CD4-positive, alpha-beta T cell (primary cell): Measurements from ENCODE around the gene ZIC1. TPM values are rescaled to one million over a fixed set of nuclear protein-coding genes. Genes with fewer than 3 reads are reported as not detected.

ENCODE experiments used
- ATAC-seq: fragments of 200-7000 bp; cut with Tn5 transposase; one replicate; pipeline ENCODE4 v1.10.0; 2022; ENCODE audit warnings: mild to moderate bottlenecking; ENCODE audit not compliant: poor library complexity
- CTCF ChIA-PET: fragments of 350-600 bp; sonication (Branson Sonifier 250); formaldehyde crosslinking; loops from one replicate; lab custom pipeline; 2021; ENCODE audit warnings: antibody characterized with exemption, inconsistent platforms; lab: Charles Lee
- POLR2A ChIA-PET: fragments of 350-600 bp; sonication (Branson Sonifier 250); formaldehyde crosslinking; loops from one replicate; lab custom pipeline; 2021; ENCODE audit warnings: antibody characterized with exemption, inconsistent platforms; lab: Charles Lee
- DNase-seq, 14 experiments: peaks; one replicate each; pipeline ENCODE4 v3.0.0-alpha.2; 2013 to 2020; ENCODE audit warnings: mixed read lengths in 2 of 14
- H3K27ac ChIP-seq, 2 donors: one replicate each; pipeline versions ENCODE4 v1.5.1 to v1.7.0; 2013; ENCODE audit warnings: low read length in 2 of 2, low read depth in 1 of 2, mild to moderate bottlenecking in 1 of 2
- H3K27me3 ChIP-seq, 2 experiments: 1 replicate in 1 of 2; 2 replicates in 1 of 2; pipeline versions ENCODE4 v1.6.1 to v1.7.0; 2013; ENCODE audit warnings: low read length in 2 of 2, control low read depth in 1 of 2, mild to moderate bottlenecking in 1 of 2, moderate library complexity in 1 of 2; ENCODE audit not compliant: insufficient read depth in 2 of 2, control insufficient read depth in 1 of 2
- H3K36me3 ChIP-seq: one replicate; pipeline ENCODE4 v1.6.1; 2013; ENCODE audit warnings: low read length, control low read depth; ENCODE audit not compliant: insufficient read depth
- H3K4me1 ChIP-seq: one replicate; pipeline ENCODE4 v1.6.1; 2013; ENCODE audit warnings: low read length, control low read depth; ENCODE audit not compliant: insufficient read depth
- H3K4me3 ChIP-seq: one replicate; pipeline ENCODE4 v1.5.1; 2013; ENCODE audit warnings: mild to moderate bottlenecking, low read length, moderate library complexity
- H3K9me3 ChIP-seq, 2 experiments: 1 replicate in 1 of 2; 2 replicates in 1 of 2; pipeline versions ENCODE4 v1.6.1 to v1.7.0; 2013; ENCODE audit warnings: low read length in 2 of 2, mild to moderate bottlenecking in 2 of 2, control low read depth in 1 of 2, moderate library complexity in 1 of 2; ENCODE audit not compliant: control insufficient read depth in 1 of 2, insufficient read depth in 1 of 2
- H3K27ac Mint-ChIP-seq: one replicate; pipeline ENCODE4 v1.8.0; 2020; ENCODE audit warnings: mixed read lengths
- H3K27me3 Mint-ChIP-seq: one replicate; pipeline ENCODE4 v1.8.0; 2021; ENCODE audit warnings: mixed read lengths
- H3K36me3 Mint-ChIP-seq: one replicate; pipeline ENCODE4 v1.8.0; 2021; ENCODE audit warnings: low read depth, mixed read lengths
- H3K4me1 Mint-ChIP-seq: one replicate; pipeline ENCODE4 v1.8.0; 2021; ENCODE audit warnings: low read depth, mixed read lengths
- H3K4me3 Mint-ChIP-seq: one replicate; pipeline ENCODE4 v1.8.0; 2020; ENCODE audit warnings: mild to moderate bottlenecking, mixed read lengths
- H3K9me3 Mint-ChIP-seq: one replicate; pipeline ENCODE4 v1.8.0; 2020; ENCODE audit warnings: mixed read lengths
- CTCF ChIP-seq: fragments of 200-600 bp; IDR thresholded peaks from one replicate; pipeline ENCODE4 v1.8.0; 2022; ENCODE audit warnings: antibody characterized with exemption, mild to moderate bottlenecking
- intact Hi-C, 2 experiments: fragments of 100-400 bp; cut with DNase I in 1 of 2; cut with micrococcal nuclease in 1 of 2; formaldehyde crosslinking; loops; one replicate each; pipeline versions ENCODE4 v1.15.1 to v1.9.0; 2023 to 2025; cut with DNase I, micrococcal nuclease
- total RNA-seq, 174 experiments: library from RNA in 2 of 174; stranded (reverse) in 2 of 174; gene quantifications; one replicate each; pipeline ENCODE4 v1.2.3 and lab custom pipeline; 2021 to 2026

Gene ZIC1
- total RNA-seq, 2 experiments from 2014 or later: not detected

- H3K27ac Mint-ChIP-seq: no peak overlapping the region
- H3K36me3 Mint-ChIP-seq: no peaks in the 10 kb centered on the region
- CTCF ChIA-PET: no interaction called here
- H3K27ac ChIP-seq: no peak overlapping the region
- no peak for DNase-seq
- peaks cover 69% of the 10 kb centered on the region for H3K27me3 Mint-ChIP-seq
- H3K9me3 ChIP-seq: peaks cover 39 to 50% of the 10 kb centered on the region in 2 experiments
- POLR2A ChIA-PET: no interaction called here
- no peak overlapping the region for H3K4me3 ChIP-seq
- no peak for TF ChIP-seq CTCF
- H3K36me3 ChIP-seq: no peaks in the 10 kb centered on the region
- H3K9me3 Mint-ChIP-seq: no peaks in the 10 kb centered on the region
- H3K27me3 ChIP-seq: peaks cover 66 to 81% of the 10 kb centered on the region in 2 experiments
- H3K4me1 ChIP-seq: no peaks in the 10 kb centered on the region
- ATAC-seq: no peak
- H3K4me3 Mint-ChIP-seq: no peak overlapping the region
- intact Hi-C loops: no loop called here
- no peaks in the 10 kb centered on the region for H3K4me1 Mint-ChIP-seq
These were observed 13.7 kb downstream of the ZIC1 start for GRCh38 chr3:147422601-147423536.

GRCh38 chr3:147423537-147423797, 14.3 kb downstream of the ZIC1 start:
- Histone ChIP-seq H3K36me3 (no peaks in the 10 kb centered on the region), H3K9me3 (peaks cover 34 to 50% of the 10 kb centered on the region in 2 experiments), H3K27me3 (peaks cover 66 to 75% of the 10 kb centered on the region in 2 experiments), H3K4me3 (no peak overlapping the region), H3K27ac (no peak overlapping the region), H3K4me1 (no peaks in the 10 kb centered on the region)
- ChIA-PET CTCF (no interaction called here), POLR2A (no interaction called here)
- Mint-ChIP-seq H3K4me1 (no peaks in the 10 kb centered on the region), H3K36me3 (no peaks in the 10 kb centered on the region), H3K27me3 (peaks cover 63% of the 10 kb centered on the region), H3K27ac (no peak overlapping the region), H3K9me3 (no peaks in the 10 kb centered on the region), H3K4me3 (no peak overlapping the region)
- intact Hi-C loops: no loop called here
- ATAC-seq: no peak
- TF ChIP-seq CTCF: no peak
- no peak for DNase-seq

GRCh38 chr3:147423798-147424580, 14.8 kb downstream of the ZIC1 start:
- no peaks in the 10 kb centered on the region for H3K4me1 Mint-ChIP-seq
- intact Hi-C loops: no loop called here
- POLR2A ChIA-PET: no interaction called here

More at GRCh38 chr3:147423798-147424580, 14.8 kb downstream of the ZIC1 start:
- H3K27ac Mint-ChIP-seq: no peak overlapping the region
- H3K4me3 Mint-ChIP-seq: no peak overlapping the region
- CTCF ChIA-PET: no interaction called here
- H3K36me3 Mint-ChIP-seq: no peaks in the 10 kb centered on the region
- Histone ChIP-seq H3K9me3 (peaks cover 33 to 48% of the 10 kb centered on the region in 2 experiments), H3K27me3 (peaks cover 61 to 70% of the 10 kb centered on the region in 2 experiments), H3K4me3 (no peak overlapping the region), H3K4me1 (no peaks in the 10 kb centered on the region), H3K36me3 (no peaks in the 10 kb centered on the region), H3K27ac (no peak overlapping the region)
- H3K27me3 Mint-ChIP-seq: peaks cover 58% of the 10 kb centered on the region
- no peak for TF ChIP-seq CTCF
- DNase-seq (no peak), ATAC-seq (no peak)
- no peaks in the 10 kb centered on the region for H3K9me3 Mint-ChIP-seq
